K562 (cell line): ENCODE data around the gene ROBO1. TPM values are rescaled to one million over a fixed set of nuclear protein-coding genes. Genes with fewer than 3 reads are reported as not detected.

Experiments used
- ATAC-seq: fragments of 200-7000 bp; cut with Tn5 transposase; 3 replicates; pipeline ENCODE4 v1.9.1; 2020; ENCODE audit warnings: moderate library complexity
- BruUV-seq: library from RNA; stranded (reverse); fragments of 400-500 nt; replicated peaks from 2 replicates; lab custom pipeline; 2021; lab: Mats Ljungman, UMichigan
- CTCF ChIA-PET: fragments of 300-600 bp; formaldehyde crosslinking; extraction: SDS; loops from one replicate; lab custom pipeline; 2021; ENCODE audit warnings: low intra/inter-chr PET ratio; lab: Yijun Ruan, JAX
- POLR2A ChIA-PET: fragments of 300-600, 350-650 bp; sonication (Branson Sonifier 250); formaldehyde crosslinking; extraction: SDS; loops from one replicate; lab custom pipeline; 2021; ENCODE audit warnings: antibody characterized with exemption, inconsistent platforms; lab: Yijun Ruan, JAX
- DNase-seq, 4 experiments: peaks; one replicate each; pipeline versions ENCODE4 v3.0.0 to v3.0.0-alpha.2; 2011 to 2018; ENCODE audit warnings: low spot score in 3 of 4, mixed read lengths in 3 of 4; ENCODE audit errors: extremely low read depth in 1 of 4
- FAIRE-seq: peaks from 2 replicates; lab custom pipeline; 2011; peaks lifted over from hg19 to GRCh38; lab: Jason Lieb, UNC
- H2AFZ ChIP-seq: 2 replicates; pipeline ENCODE4 v1.6.0; 2011; ENCODE audit warnings: low read depth, low read length, control low read depth, inconsistent platforms
- H3K27ac ChIP-seq: fragments of 200-600 bp; 3 replicates; pipeline ENCODE4 v1.8.0; 2011; ENCODE audit warnings: low read depth, mild to moderate bottlenecking, control low read depth, inconsistent platforms, low read length, moderate library complexity, mixed read lengths; ENCODE audit errors: extremely low read depth
- H3K27me3 ChIP-seq, 2 experiments: fragments of 300-600 bp in 1 of 2; 2 replicates in 1 of 2; 3 replicates in 1 of 2; pipeline versions ENCODE4 v1.6.0 to v1.8.0; 2011; ENCODE audit warnings: inconsistent platforms in 2 of 2, low read length in 2 of 2, mild to moderate bottlenecking in 1 of 2, mixed read lengths in 1 of 2, moderate library complexity in 1 of 2; ENCODE audit not compliant: control insufficient read depth in 2 of 2, insufficient read depth in 2 of 2
- H3K36me3 ChIP-seq: fragments of 300-600 bp; 3 replicates; pipeline ENCODE4 v1.8.0; 2011; ENCODE audit warnings: mild to moderate bottlenecking, low read length, inconsistent platforms; ENCODE audit not compliant: control insufficient read depth, insufficient read depth
- H3K4me1 ChIP-seq, 2 experiments: fragments of 200-600 bp in 1 of 2; replicated peaks in 1 of 2; 2 replicates in 1 of 2; 3 replicates in 1 of 2; pipeline versions ENCODE4 v1.5.1 to v1.8.0; 2011; ENCODE audit warnings: inconsistent platforms in 2 of 2, low read length in 2 of 2, mild to moderate bottlenecking in 1 of 2, mixed read lengths in 1 of 2, moderate library complexity in 1 of 2; ENCODE audit not compliant: control insufficient read depth in 2 of 2, insufficient read depth in 2 of 2
- H3K4me2 ChIP-seq: 2 replicates; pipeline ENCODE4 v1.6.1; 2011; ENCODE audit warnings: low read length, control low read depth, inconsistent platforms, mixed read lengths; ENCODE audit not compliant: insufficient read depth
- H3K4me3 ChIP-seq: fragments of 200-600 bp; sonication (generic), shearing (Covaris generic); 2 replicates; pipeline ENCODE4 v1.5.1; 2016; ENCODE audit warnings: control low read depth, inconsistent platforms
- H3K79me2 ChIP-seq: fragments of 200-600 bp; 3 replicates; pipeline ENCODE4 v1.8.0; 2011; ENCODE audit warnings: low read length, inconsistent platforms; ENCODE audit not compliant: control insufficient read depth, insufficient read depth
- H3K9ac ChIP-seq, 2 experiments: 2 replicates each; pipeline versions ENCODE4 v1.6.0 to v1.6.1; 2011; ENCODE audit warnings: low read depth in 2 of 2, low read length in 2 of 2, control low read depth in 1 of 2, inconsistent platforms in 1 of 2, mild to moderate bottlenecking in 1 of 2, mixed read lengths in 1 of 2; ENCODE audit not compliant: insufficient read depth in 1 of 2
- H3K9me1 ChIP-seq: one replicate; pipeline ENCODE4 v1.6.0; 2011; ENCODE audit warnings: inconsistent platforms, mild to moderate bottlenecking, low read length, moderate library complexity; ENCODE audit not compliant: control insufficient read depth, insufficient read depth
- H3K9me3 ChIP-seq: replicated peaks from 2 replicates; pipeline ENCODE4 v1.5.1; 2011; ENCODE audit warnings: low read depth, low read length, inconsistent platforms; ENCODE audit not compliant: control insufficient read depth, insufficient read depth
- H4K20me1 ChIP-seq: replicated peaks from 2 replicates; pipeline ENCODE4 v1.6.1; 2011; ENCODE audit warnings: low read length, inconsistent platforms, mixed read lengths; ENCODE audit not compliant: control insufficient read depth, insufficient read depth
- CCAR2 ChIP-seq: fragments of 200-400 bp; formaldehyde crosslinking; IDR thresholded peaks from 2 replicates; pipeline ENCODE4 v1.6.1; 2017; ENCODE audit warnings: mild to moderate bottlenecking, low read depth, low read length
- CHAMP1 ChIP-seq: fragments of 450-650 bp; IDR thresholded peaks from 2 replicates; pipeline ENCODE4 v1.6.1; 2016; ENCODE audit warnings: mild to moderate bottlenecking
- ETV1 ChIP-seq: fragments of 450-650 bp; conservative IDR thresholded peaks from 2 replicates; pipeline ENCODE4 v1.6.1; 2016; ENCODE audit warnings: missing genetic modification characterization, control low read depth, low read depth, missing compliant biosample characterization
- FOXP4 ChIP-seq: sonication (generic); formaldehyde crosslinking; IDR thresholded peaks from 2 replicates; pipeline ENCODE4 v1.8.0; 2022; ENCODE audit warnings: mild to moderate bottlenecking, missing genetic modification reagents, borderline replicate concordance
- RBBP5 ChIP-seq: fragments of 200-600 bp; sonication (generic); IDR thresholded peaks from 2 replicates; pipeline ENCODE4 v1.6.1; 2012; ENCODE audit warnings: borderline replicate concordance, mild to moderate bottlenecking, low read length, control low read depth, inconsistent platforms; ENCODE audit not compliant: insufficient read depth, poor library complexity, severe bottlenecking
- RBM39 ChIP-seq: fragments of 200-400 bp; formaldehyde crosslinking; optimal IDR thresholded peaks from 2 replicates; pipeline ENCODE3; 2018; ENCODE audit warnings: low read depth, low read length
- ZBED1 ChIP-seq: IDR thresholded peaks from 2 replicates; pipeline ENCODE4 v1.6.1; 2014
- ZBTB12 ChIP-seq: fragments of 250-450 bp; sonication (Bioruptor Pico); IDR thresholded peaks from 2 replicates; pipeline ENCODE4 v1.4.0; 2020
- ZBTB43 ChIP-seq: sonication (generic); formaldehyde crosslinking; IDR thresholded peaks from 2 replicates; pipeline ENCODE4 v1.8.0; 2023; ENCODE audit warnings: mild to moderate bottlenecking, missing genetic modification reagents
- ZNF263 ChIP-seq: sonication (generic); formaldehyde crosslinking; IDR thresholded peaks from 2 replicates; pipeline ENCODE4 v1.8.0; 2022; ENCODE audit warnings: mild to moderate bottlenecking, missing genetic modification reagents, borderline replicate concordance
- ZNF449 ChIP-seq: fragments of 250-450 bp; sonication (Bioruptor Pico); IDR thresholded peaks from 2 replicates; pipeline ENCODE4 v1.8.0; 2022; ENCODE audit warnings: moderate library complexity, mild to moderate bottlenecking, inconsistent platforms
- ZNF695 ChIP-seq: fragments of 450-650 bp; formaldehyde crosslinking; IDR thresholded peaks from 2 replicates; pipeline ENCODE4 v1.4.0; 2020; ENCODE audit warnings: mild to moderate bottlenecking, moderate library complexity
- ZNF699 ChIP-seq: fragments of 250-450 bp; sonication (Bioruptor Pico); IDR thresholded peaks from 2 replicates; pipeline ENCODE4 v1.8.0; 2021; ENCODE audit warnings: mild to moderate bottlenecking, moderate library complexity; ENCODE audit not compliant: insufficient replicate concordance
- in situ Hi-C: fragments of 300-500 bp; cut with MboI; formaldehyde crosslinking; loops from 4 replicates; pipeline ENCODE4 v1.15.0; 2018; ENCODE audit warnings: inconsistent platforms, mixed read lengths
- intact Hi-C: fragments of 100-400 bp; cut with micrococcal nuclease; formaldehyde crosslinking; loops from 2 replicates; pipeline ENCODE4 v1.14.2; 2022
- polyA plus RNA-seq, 8 experiments: library from polyadenylated mRNA; depleted of rRNA in 4 of 8; stranded (reverse) in 5 of 8; unstranded in 3 of 8; fragments of >200 nt; fragmentation: Nextera tagmentation in 2 of 8; fragmentation: Illumina TruSeq in 1 of 8; extraction: Ambion mirVana in 2 of 8; extraction: Trizol in 1 of 8; gene quantifications; 2 replicates each; pipeline versions ENCODE4 v1.2.1 to v1.2.3, GENCODE V29; 2011 to 2014; ENCODE audit warnings: inconsistent platforms in 1 of 8, missing spikeins in 1 of 8
- total RNA-seq, 7 experiments: library from RNA; depleted of rRNA in 6 of 7; stranded (reverse); fragments of >200 nt in 6 of 7; fragmentation: Illumina TruSeq in 2 of 7; extraction: Trizol in 2 of 7; gene quantifications; 2 replicates each; pipeline versions ENCODE4 v1.2.1 to v1.2.3, GENCODE V29; 2011 to 2021; ENCODE audit warnings: low replicate concordance in 1 of 7

ROBO1 gene
- total and polyA plus RNA-seq, 9 of the 15 experiments (the other 6 are each of a cell fraction or from before 2014, with no cell fraction given): 0.01 to 0.53 (median 0.17) TPM; not detected in 5

GRCh38 chr3:78906930-78907329, 860.9 kb downstream of the ROBO1 start (continued):
- TF ChIP-seq ZBTB43 (CRISPR knock-in tag) (no peak), ZNF695 (CRISPR knock-in tag) (no peak), CCAR2 (no peak)

- DNase-seq (no peak), ATAC-seq (no peak), FAIRE-seq (no peak)
- Histone ChIP-seq H3K36me3 (no peaks in the 10 kb centered on the region), H3K4me2 (no peak overlapping the region), H3K27ac (no peak overlapping the region), H3K79me2 (no peaks in the 10 kb centered on the region), H2AFZ (no peak overlapping the region), H3K9me3 (no peaks in the 10 kb centered on the region), H3K9ac (no peak overlapping the region), H3K9me1 (no peaks in the 10 kb centered on the region), H3K4me3 (no peak overlapping the region), H3K4me1 (no peaks in the 10 kb centered on the region), H3K27me3 (no peaks in the 10 kb centered on the region), H4K20me1 (no peaks in the 10 kb centered on the region)
- CTCF ChIA-PET: no interaction called here
- POLR2A ChIA-PET: no interaction called here
- no TSS peak for BruUV-seq
- in situ Hi-C loops: no loop called here
- intact Hi-C loops: no loop called here
- TF ChIP-seq CHAMP1 (no peak), ETV1 (no peak), ZBED1 (no peak), ZNF263 (CRISPR knock-in tag) (no peak), RBM39 (no peak), FOXP4 (CRISPR knock-in tag) (no peak), RBBP5 (no peak), ZBTB12 (CRISPR knock-in tag) (no peak), ZNF449 (CRISPR knock-in tag) (no peak), ZNF699 (CRISPR knock-in tag) (no peak)
Measured at GRCh38 chr3:78906245-78906644, 861.6 kb downstream of the ROBO1 start.
